Stomach (tissue), 9 donors: Measurements from ENCODE around the gene ABCA1. TPM values are rescaled to one million over a fixed set of nuclear protein-coding genes. Genes with fewer than 3 reads are reported as not detected.

Experiments used
- DNase-seq, 2 donors: peaks; one replicate each; pipeline versions ENCODE4 v3.0.0 to v3.0.0-alpha.2; 2013 to 2019
- H3K27ac ChIP-seq, 5 donors: fragments of 200-600 bp in 4 of 5; sonication (generic) in 4 of 5; one replicate each; pipeline ENCODE4 v1.5.1; 2013 to 2019; ENCODE audit warnings: mild to moderate bottlenecking in 1 of 5, moderate library complexity in 1 of 5
- H3K27me3 ChIP-seq, 3 donors: fragments of 200-600 bp; sonication (generic); one replicate each; pipeline ENCODE4 v1.5.1; 2017 to 2019; ENCODE audit warnings: mixed run types in 1 of 3
- H3K36me3 ChIP-seq, 4 donors: fragments of 200-600 bp; sonication (generic); 1 replicate in 3 of 4; 2 replicates in 1 of 4; pipeline ENCODE4 v1.5.1; 2016 to 2019
- H3K4me1 ChIP-seq, 4 donors: fragments of 200-600 bp; sonication (generic); one replicate each; pipeline ENCODE4 v1.5.1; 2016 to 2019
- H3K4me3 ChIP-seq, 4 donors: fragments of 200-600 bp; sonication (generic) in 3 of 4; one replicate each; pipeline ENCODE4 v1.5.1; 2016 to 2019; ENCODE audit warnings: mild to moderate bottlenecking in 1 of 4
- H3K9me3 ChIP-seq, 4 donors: fragments of 200-600 bp; sonication (generic); one replicate each; pipeline ENCODE4 v1.5.1; 2016 to 2019
- EP300 ChIP-seq: sonication (generic); formaldehyde crosslinking; IDR thresholded peaks from one replicate; pipeline ENCODE4 v1.6.1; 2017; ENCODE audit warnings: antibody characterized with exemption
- POLR2A ChIP-seq, 4 donors: fragments of 450-650 bp; IDR thresholded peaks; one replicate each; pipeline ENCODE4 v1.6.1; 2016; ENCODE audit warnings: antibody characterized with exemption in 4 of 4, control low read depth in 2 of 4, mild to moderate bottlenecking in 1 of 4, moderate library complexity in 1 of 4
- POLR2AphosphoS5 ChIP-seq, 3 donors: sonication (generic); formaldehyde crosslinking; IDR thresholded peaks; one replicate each; pipeline ENCODE4 v1.6.1; 2016; ENCODE audit warnings: antibody characterized with exemption in 3 of 3
- WGBS, 5 donors: extraction: QIAGEN DNeasy Blood & Tissue Kit in 3 of 5; methylation state at CpG; one replicate each; pipeline versions ENCODE4 v1.1.5 to v1.1.7; 2013 to 2018; 5-methylcytosine and 5-hydroxymethylcytosine counted together
- intact Hi-C: fragments of 100-400 bp; cut with DNase I; formaldehyde crosslinking; loops from one replicate; pipeline ENCODE4 v1.15.1; 2023; ENCODE audit warnings: low total_unique reads
- polyA plus RNA-seq, 3 donors: library from polyadenylated mRNA; stranded (reverse); fragments of 200-250 nt; gene quantifications; one replicate each; pipeline ENCODE4 v1.2.3, GENCODE V29; 2013
- total RNA-seq, 5 donors: library from RNA; depleted of rRNA; stranded (reverse); fragments of >200 nt; gene quantifications; one replicate each; pipeline versions ENCODE4 v1.1.0 to v1.2.3, GENCODE V29; 2014 to 2016
- TF ChIP-seq, protein P1 (sequence below), 7 experiments: fragments of 450-650 bp in 4 of 7; fragments of 200-600 bp in 3 of 7; sonication (generic) in 3 of 7; IDR thresholded peaks; one replicate each; pipeline ENCODE4 v1.5.1; 2016 to 2019; ENCODE audit warnings: antibody characterized with exemption in 7 of 7, control low read depth in 2 of 7, mild to moderate bottlenecking in 1 of 7
- donor health status: healthy with polysubstance abuse.
- donor health status: Bipolar disorder and iron deficiency.
- donor health status: healthy.

ABCA1 gene
- total and polyA plus RNA-seq, 8 donors = 1.9 to 75.3 (median 18.4) TPM

DNA sequence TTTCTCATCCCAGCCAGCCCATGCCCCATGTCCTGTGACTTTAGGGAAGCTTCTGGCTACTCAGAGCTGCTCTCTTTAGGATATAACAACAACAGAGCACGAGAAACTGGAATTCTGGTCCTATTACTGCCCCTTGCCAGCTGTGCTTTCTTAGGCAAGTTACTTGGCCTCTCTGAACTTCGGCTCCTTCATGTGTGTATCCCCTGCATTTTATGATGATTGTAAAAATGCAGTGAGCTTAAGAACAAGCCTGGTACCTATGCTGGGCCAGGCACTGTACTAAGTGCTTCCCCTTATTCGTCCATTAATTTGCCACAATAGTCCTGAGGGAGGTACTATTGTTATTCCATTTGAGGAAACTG, 54.5 kb downstream of the ABCA1 start:
- Histone ChIP-seq H3K4me1 (peaks cover 15 to 59% (median 46%) of the 10 kb centered on the region in 4 donors), H3K4me3 (no peak overlapping the region), H3K9me3 (no peaks in the 10 kb centered on the region), H3K27ac (peak overlapping the region in 4 of 5 donors; percentile 58 to 84 (median 70)), H3K27me3 (no peaks in the 10 kb centered on the region), H3K36me3 (peaks cover 0 to 38% (median 34%) of the 10 kb centered on the region in 4 donors)
- TF ChIP-seq, protein P1, sequence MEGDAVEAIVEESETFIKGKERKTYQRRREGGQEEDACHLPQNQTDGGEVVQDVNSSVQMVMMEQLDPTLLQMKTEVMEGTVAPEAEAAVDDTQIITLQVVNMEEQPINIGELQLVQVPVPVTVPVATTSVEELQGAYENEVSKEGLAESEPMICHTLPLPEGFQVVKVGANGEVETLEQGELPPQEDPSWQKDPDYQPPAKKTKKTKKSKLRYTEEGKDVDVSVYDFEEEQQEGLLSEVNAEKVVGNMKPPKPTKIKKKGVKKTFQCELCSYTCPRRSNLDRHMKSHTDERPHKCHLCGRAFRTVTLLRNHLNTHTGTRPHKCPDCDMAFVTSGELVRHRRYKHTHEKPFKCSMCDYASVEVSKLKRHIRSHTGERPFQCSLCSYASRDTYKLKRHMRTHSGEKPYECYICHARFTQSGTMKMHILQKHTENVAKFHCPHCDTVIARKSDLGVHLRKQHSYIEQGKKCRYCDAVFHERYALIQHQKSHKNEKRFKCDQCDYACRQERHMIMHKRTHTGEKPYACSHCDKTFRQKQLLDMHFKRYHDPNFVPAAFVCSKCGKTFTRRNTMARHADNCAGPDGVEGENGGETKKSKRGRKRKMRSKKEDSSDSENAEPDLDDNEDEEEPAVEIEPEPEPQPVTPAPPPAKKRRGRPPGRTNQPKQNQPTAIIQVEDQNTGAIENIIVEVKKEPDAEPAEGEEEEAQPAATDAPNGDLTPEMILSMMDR (IDR thresholded peaks at IDR 0.05) = no peak
- TF ChIP-seq EP300 = no peak
- no peak for TF ChIP-seq POLR2AphosphoS5 (IDR thresholded peaks at IDR 0.05)
- no peak for TF ChIP-seq POLR2A (IDR thresholded peaks at IDR 0.05)
- no peak for DNase-seq
- intact Hi-C loops = no loop called here
- WGBS, 5 donors = 60 to 87% (median 72%) methylated on average over 3 of the region's 3 CpGs

DNA sequence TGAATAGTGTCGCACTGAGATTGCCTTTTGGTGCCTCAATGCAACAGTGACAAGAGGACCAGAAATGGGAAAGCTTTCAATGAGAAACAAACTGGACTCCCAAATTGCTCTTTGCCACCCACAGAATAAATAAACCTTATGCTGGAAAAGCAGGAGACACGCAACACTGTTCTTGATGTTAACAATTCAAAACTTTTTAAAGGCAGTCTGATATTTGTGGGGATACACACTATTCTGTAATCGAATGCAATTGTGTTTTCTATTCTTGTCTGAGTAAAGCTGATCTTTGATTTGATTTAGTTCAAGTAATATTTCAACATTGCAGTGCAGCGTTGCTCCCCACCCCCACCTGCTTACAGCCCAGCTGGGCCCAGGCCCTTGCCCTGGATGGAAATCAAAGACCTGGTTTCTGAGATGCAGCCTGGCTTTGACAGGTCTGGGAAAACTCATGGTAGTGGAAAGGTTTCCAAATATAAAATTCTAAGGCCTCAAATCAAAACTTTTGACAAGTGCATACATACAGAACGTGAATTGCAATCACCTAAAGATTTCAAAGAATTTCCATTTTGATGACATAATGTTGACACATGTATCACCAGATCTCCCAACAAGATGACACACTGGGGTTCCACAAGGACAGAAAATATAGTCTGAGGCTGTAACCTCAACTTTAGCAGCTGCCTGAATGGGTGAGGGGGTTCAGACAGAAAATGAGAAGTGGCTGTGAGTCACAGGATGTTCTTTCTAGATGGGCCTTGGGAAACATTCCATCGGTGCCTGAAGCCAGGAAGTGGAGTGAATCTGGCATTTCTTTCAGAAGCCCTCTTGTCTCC, 55.1 kb downstream of the ABCA1 start:
- Histone ChIP-seq H3K4me1 (peaks cover 17 to 65% (median 49%) of the 10 kb centered on the region in 4 donors), H3K27me3 (no peaks in the 10 kb centered on the region), H3K27ac (peak overlapping the region in 4 of 5 donors; percentile 58 to 84 (median 70)), H3K4me3 (no peak overlapping the region), H3K9me3 (no peaks in the 10 kb centered on the region), H3K36me3 (peaks cover 0 to 41% (median 31%) of the 10 kb centered on the region in 4 donors)
- TF ChIP-seq EP300 (no peak), POLR2AphosphoS5 (IDR thresholded peaks at IDR 0.05) (peak in 1 of 3 donors; percentile 79)
- peak in 1 of 2 donors; percentile 53 for DNase-seq
- WGBS, 5 donors = 59 to 80% (median 76%) methylated on average over 6 of the region's 6 CpGs
- intact Hi-C loops = no loop called here

DNA sequence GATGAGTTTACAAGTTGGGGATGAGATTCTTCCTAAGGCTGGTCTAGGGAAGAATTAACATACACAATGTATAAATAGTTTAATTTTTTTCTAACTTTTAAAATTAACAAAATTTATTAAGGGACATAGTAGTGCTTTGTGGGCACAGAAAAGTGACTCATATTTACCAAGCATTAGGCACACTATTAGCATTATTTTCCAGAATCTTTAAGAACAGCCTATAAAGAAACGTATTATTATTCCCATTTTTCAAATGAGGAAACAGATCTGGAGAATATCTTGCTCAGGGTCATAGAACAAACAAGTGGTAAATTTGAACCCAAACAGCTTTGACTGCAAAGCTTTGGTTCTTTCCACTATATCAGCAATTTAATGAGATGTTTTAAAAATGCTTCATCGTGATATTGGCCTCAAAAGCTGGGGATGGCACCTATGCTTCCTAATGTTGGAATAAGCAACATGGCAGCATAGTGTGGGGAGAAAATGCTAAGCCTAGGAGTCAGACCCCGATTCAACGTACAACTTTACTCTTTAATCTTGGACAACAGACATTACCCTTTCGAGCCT, 55.9 kb downstream of the ABCA1 start:
- intact Hi-C loops = no loop called here
- Histone ChIP-seq H3K4me3 (no peak overlapping the region), H3K4me1 (peaks cover 17 to 65% (median 49%) of the 10 kb centered on the region in 4 donors), H3K9me3 (no peaks in the 10 kb centered on the region), H3K27me3 (no peaks in the 10 kb centered on the region), H3K36me3 (peaks cover 0 to 44% (median 32%) of the 10 kb centered on the region in 4 donors), H3K27ac (peak overlapping the region in 4 of 5 donors; percentile 58 to 84 (median 76))
- WGBS, 5 donors = 82 to 96% (median 92%) methylated on average over 5 of the region's 5 CpGs
- TF ChIP-seq POLR2AphosphoS5 (IDR thresholded peaks at IDR 0.05) (no peak), POLR2A (IDR thresholded peaks at IDR 0.05) (no peak), EP300 (no peak)
- TF ChIP-seq, protein P1 (IDR thresholded peaks at IDR 0.05) = no peak
- no peak for DNase-seq

DNA sequence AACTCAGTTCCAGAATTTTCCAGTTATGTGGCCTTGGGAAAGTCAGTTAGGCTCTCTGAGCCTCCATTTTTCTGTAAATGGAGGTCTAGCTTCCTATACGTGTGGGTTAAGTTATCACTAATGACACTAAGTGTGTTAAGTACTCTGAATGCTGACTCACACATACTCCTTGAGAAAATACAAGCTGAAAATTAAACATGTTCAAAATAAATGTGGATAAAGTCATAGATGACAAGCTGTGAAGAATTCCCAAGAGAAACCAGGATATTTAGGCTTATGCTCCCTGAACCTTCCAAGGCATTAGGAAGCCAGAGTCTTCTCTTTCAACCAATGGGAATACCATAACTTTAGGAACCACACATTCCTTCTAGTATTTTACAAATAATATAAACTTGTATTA, 58.1 kb downstream of the ABCA1 start:
- intact Hi-C loops = loop anchor here (10.0 kb wide), 1 partner anchor 45 kb away; no protein-coding TSS in a partner anchor
- TF ChIP-seq EP300 (no peak), POLR2A (IDR thresholded peaks at IDR 0.05) (no peak), POLR2AphosphoS5 (IDR thresholded peaks at IDR 0.05) (no peak)
- TF ChIP-seq, protein P1 (IDR thresholded peaks at IDR 0.05) = no peak
- Histone ChIP-seq H3K27me3 (no peaks in the 10 kb centered on the region), H3K36me3 (peaks cover 0 to 35% (median 21%) of the 10 kb centered on the region in 4 donors), H3K4me3 (no peak overlapping the region), H3K4me1 (peaks cover 17 to 80% (median 56%) of the 10 kb centered on the region in 4 donors), H3K9me3 (no peaks in the 10 kb centered on the region), H3K27ac (peak overlapping the region in 4 of 5 donors; percentile 53 to 81 (median 72))
- 40 to 73% (median 58%) methylated on average over 1 of the region's 1 CpG for WGBS, 5 donors
- DNase-seq = no peak
